PC-9 (cell line): ENCODE measurements around the gene SCLY. TPM values are rescaled to one million over a fixed set of nuclear protein-coding genes. Genes with fewer than 3 reads are reported as not detected.

Experiments
- BruUV-seq: library from RNA; stranded (reverse); fragments of 400-500 nt; replicated peaks from 2 replicates; lab custom pipeline; 2021; lab: Mats Ljungman, UMichigan
- CTCF ChIA-PET: fragments of 300-600 bp; sonication (Branson Sonifier 250); formaldehyde crosslinking; loops from one replicate; lab custom pipeline; 2022; ENCODE audit warnings: antibody characterized with exemption; lab: Charles Lee
- POLR2A ChIA-PET: fragments of 300-600 bp; sonication (Branson Sonifier 250); formaldehyde crosslinking; loops from one replicate; lab custom pipeline; 2022; ENCODE audit warnings: antibody characterized with exemption; ENCODE audit not compliant: unreplicated experiment; lab: Charles Lee
- DNase-seq, 2 experiments: peaks; one replicate each; pipeline versions ENCODE4 v3.0.0 to v3.0.0-alpha.2; 2015 to 2022; ENCODE audit warnings: mixed read lengths in 1 of 2
- H2AFZ ChIP-seq: fragments of 200-600 bp; sonication (generic); 2 replicates; pipeline ENCODE4 v1.8.1; 2017; ENCODE audit warnings: antibody characterized with exemption
- H3F3A ChIP-seq: fragments of 200-600 bp; sonication (generic); 2 replicates; pipeline ENCODE4 v1.8.1; 2017; ENCODE audit warnings: antibody characterized with exemption, mild to moderate bottlenecking, low read depth; ENCODE audit not compliant: insufficient read depth
- H3K27ac ChIP-seq: fragments of 200-600 bp; sonication (generic); 2 replicates; pipeline ENCODE4 v1.6.1; 2016; ENCODE audit warnings: mixed run types
- H3K27me3 ChIP-seq: fragments of 200-600 bp; sonication (generic); 2 replicates; pipeline ENCODE4 v1.6.1; 2016; ENCODE audit warnings: low read depth, mixed run types; ENCODE audit not compliant: insufficient read depth
- H3K36me3 ChIP-seq: fragments of 200-600 bp; sonication (generic); 2 replicates; pipeline ENCODE4 v1.6.1; 2016; ENCODE audit warnings: low read depth, mixed run types
- H3K4me1 ChIP-seq: fragments of 200-600 bp; sonication (generic); replicated peaks from 2 replicates; pipeline ENCODE4 v1.6.1; 2016; ENCODE audit warnings: mixed run types; ENCODE audit not compliant: insufficient read depth
- H3K4me2 ChIP-seq: fragments of 200-600 bp; sonication (generic); 2 replicates; pipeline ENCODE4 v1.6.1; 2017; ENCODE audit warnings: mixed run types
- H3K4me3 ChIP-seq: fragments of 200-600 bp; sonication (generic); 2 replicates; pipeline ENCODE4 v1.6.1; 2016; ENCODE audit warnings: mixed run types
- H3K79me2 ChIP-seq: fragments of 200-600 bp; sonication (generic); 2 replicates; pipeline ENCODE4 v1.6.1; 2017; ENCODE audit warnings: low read depth, mixed run types
- H3K9me2 ChIP-seq: fragments of 200-600 bp; sonication (generic); 2 replicates; pipeline ENCODE4 v1.8.1; 2017; ENCODE audit warnings: mild to moderate bottlenecking; ENCODE audit not compliant: insufficient read depth
- H3K9me3 ChIP-seq: fragments of 200-600 bp; sonication (generic); 2 replicates; pipeline ENCODE4 v1.8.1; 2016; ENCODE audit warnings: low read depth; ENCODE audit not compliant: insufficient read depth
- H4K20me1 ChIP-seq: fragments of 200-600 bp; sonication (generic); 2 replicates; pipeline ENCODE4 v1.8.1; 2017; ENCODE audit not compliant: insufficient read depth
- CTCF ChIP-seq: fragments of 200-600 bp; sonication (generic); conservative IDR thresholded peaks from 2 replicates; pipeline ENCODE4 v1.6.1; 2017; ENCODE audit warnings: mixed run types, antibody characterized with exemption, mild to moderate bottlenecking, moderate library complexity
- EZH2 ChIP-seq: fragments of 200-600 bp; sonication (generic); IDR thresholded peaks from 2 replicates; pipeline ENCODE4 v1.8.0; 2017; ENCODE audit warnings: antibody characterized with exemption, low read depth
- intact Hi-C: fragments of 100-400 bp; cut with micrococcal nuclease; formaldehyde crosslinking; loops from one replicate; pipeline ENCODE4 v1.10.0; 2022; ENCODE audit not compliant: unreplicated experiment
- total RNA-seq: library from RNA; stranded (reverse); gene quantifications from 2 replicates; pipeline ENCODE4 v1.2.3, GENCODE V29; 2021

Gene SCLY
- total RNA-seq, 1 experiment from 2014 or later: 40.0 TPM

- no peak for DNase-seq
- POLR2A ChIA-PET: no interaction called here
- H3K36me3 ChIP-seq: no peaks in the 10 kb centered on the region
These were observed 33.7 kb downstream of the SCLY start for GRCh38 chr2:238094438-238095022.

GRCh38 chr2:238095143-238095542 lies 34.3 kb downstream of the SCLY start:
- CTCF ChIA-PET: no interaction called here
- no peak overlapping the region for H3K4me2 ChIP-seq
- intact Hi-C loops: no loop called here
- H3K4me3 ChIP-seq: no peak overlapping the region
- DNase-seq: no peak
- peaks cover 10% of the 10 kb centered on the region for H3K4me1 ChIP-seq
- no peak overlapping the region for H2AFZ ChIP-seq
- TF ChIP-seq EZH2 (no peak), CTCF (no peak)
- no peaks in the 10 kb centered on the region for H3K27me3 ChIP-seq
- H3K27ac ChIP-seq: no peak overlapping the region
- H4K20me1 ChIP-seq: no peaks in the 10 kb centered on the region
- no peaks in the 10 kb centered on the region for H3K79me2 ChIP-seq
- H3K9me3 ChIP-seq: no peaks in the 10 kb centered on the region
- peaks cover 16% of the 10 kb centered on the region; the same call in 1 of the 2 replicates for H3F3A ChIP-seq
- POLR2A ChIA-PET: no interaction called here
- no peaks in the 10 kb centered on the region for H3K36me3 ChIP-seq
- no peaks in the 10 kb centered on the region for H3K9me2 ChIP-seq
- no TSS peak for BruUV-seq

More at GRCh38 chr2:238094438-238095022, 33.7 kb downstream of the SCLY start:
- H3K4me2 ChIP-seq: no peak overlapping the region
- TF ChIP-seq EZH2 (no peak), CTCF (no peak)
- no peak overlapping the region for H2AFZ ChIP-seq
- H4K20me1 ChIP-seq: no peaks in the 10 kb centered on the region
- no peaks in the 10 kb centered on the region for H3K9me2 ChIP-seq
- no peak overlapping the region for H3K4me3 ChIP-seq
- intact Hi-C loops: no loop called here
- no TSS peak for BruUV-seq
- H3K9me3 ChIP-seq: no peaks in the 10 kb centered on the region
- peaks cover 10% of the 10 kb centered on the region for H3K4me1 ChIP-seq
- H3F3A ChIP-seq: peaks cover 16% of the 10 kb centered on the region; the same call in 1 of the 2 replicates
- H3K27ac ChIP-seq: no peak overlapping the region
- CTCF ChIA-PET: no interaction called here
- H3K79me2 ChIP-seq: no peaks in the 10 kb centered on the region
- H3K27me3 ChIP-seq: no peaks in the 10 kb centered on the region

- no TSS peak for BruUV-seq
- intact Hi-C loops: no loop called here
- H3K27ac ChIP-seq: no peak overlapping the region
- H3K27me3 ChIP-seq: no peaks in the 10 kb centered on the region
- H3K9me3 ChIP-seq: no peaks in the 10 kb centered on the region
- H3K4me3 ChIP-seq: no peak overlapping the region
- no peaks in the 10 kb centered on the region for H4K20me1 ChIP-seq
- H3K4me2 ChIP-seq: no peak overlapping the region
- POLR2A ChIA-PET: no interaction called here
- CTCF ChIA-PET: no interaction called here
- TF ChIP-seq CTCF (no peak), EZH2 (no peak)
- H3K9me2 ChIP-seq: no peaks in the 10 kb centered on the region
- peaks cover 10% of the 10 kb centered on the region for H3K4me1 ChIP-seq
- H2AFZ ChIP-seq: no peak overlapping the region
- DNase-seq: no peak
- H3F3A ChIP-seq: peaks cover 16% of the 10 kb centered on the region; the same call in 1 of the 2 replicates
- H3K79me2 ChIP-seq: no peaks in the 10 kb centered on the region
- no peaks in the 10 kb centered on the region for H3K36me3 ChIP-seq
These were observed 35.7 kb downstream of the SCLY start for GRCh38 chr2:238096311-238097011.
